ENCODE measurements around the gene SASH1.

The SASH1 gene

DNA sequence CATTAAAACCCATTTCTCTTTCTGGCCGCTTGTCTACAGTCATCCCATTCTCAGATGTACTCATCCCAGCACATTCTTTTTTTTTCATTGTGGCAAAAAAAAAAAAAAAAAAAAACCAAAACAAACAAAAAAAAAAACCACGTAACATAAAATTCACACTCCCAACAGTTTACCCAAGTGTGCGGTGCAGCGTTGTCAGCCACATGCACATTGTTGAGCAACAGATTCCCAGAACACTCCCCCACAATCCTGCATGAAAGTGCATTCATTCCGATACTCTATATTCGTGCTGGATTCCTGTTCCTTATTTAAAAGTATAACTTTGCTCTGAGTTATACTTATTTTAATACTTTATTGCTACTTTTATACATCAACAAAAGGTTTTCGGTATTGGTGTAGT is 96.0 kb downstream of the SASH1 start:
- peak; percentile 53 for DNase-seq

DNA sequence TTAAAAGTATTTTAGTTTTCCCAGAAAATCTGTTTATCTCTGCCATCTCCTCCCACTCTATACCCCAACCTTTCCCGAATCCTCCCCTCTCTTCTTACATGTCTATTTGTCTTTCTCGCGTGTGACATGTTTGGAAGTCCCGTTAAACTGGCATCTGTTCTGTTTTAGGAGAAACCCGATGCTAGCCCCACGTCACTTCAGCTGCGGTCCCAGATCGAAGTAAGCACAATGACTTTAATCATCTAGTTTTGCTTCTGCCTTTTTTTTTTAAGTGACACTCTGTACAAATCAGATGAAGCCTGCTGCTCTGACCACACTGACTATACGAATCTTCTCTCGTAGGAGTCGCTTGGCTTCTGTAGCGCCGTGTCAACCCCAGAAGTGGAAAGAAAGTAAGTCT is 97.4 kb downstream of the SASH1 start:
- peak; percentile 70 for DNase-seq

DNA sequence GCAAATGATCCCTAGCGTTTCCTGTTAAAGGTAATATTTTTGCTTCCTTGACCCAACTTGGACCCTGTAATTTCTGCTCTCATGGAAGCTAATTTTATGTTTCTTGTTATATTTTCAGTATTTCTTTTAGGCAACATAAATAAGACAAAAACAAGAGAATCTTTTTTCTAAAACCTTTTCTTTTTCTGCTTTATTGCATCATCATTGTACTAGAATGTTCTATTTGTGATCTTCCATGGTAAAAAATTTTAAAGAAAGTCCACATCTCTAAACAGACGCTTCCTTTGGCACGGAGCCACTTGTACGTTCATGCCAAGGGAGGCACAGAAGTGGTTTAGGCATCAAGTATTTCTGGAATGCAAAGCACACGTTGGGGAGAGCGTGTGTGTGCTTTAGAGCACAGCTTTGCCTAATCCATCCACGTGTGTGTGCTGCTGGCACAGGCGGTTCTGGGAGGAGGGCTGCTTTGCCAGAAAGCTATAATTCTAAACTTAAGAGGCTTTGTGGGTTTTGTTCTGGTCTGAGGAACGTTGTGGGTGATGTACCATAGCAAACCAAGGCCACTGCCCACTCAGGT is 98.3 kb downstream of the SASH1 start:
- peak; percentile 94 for DNase-seq

DNA sequence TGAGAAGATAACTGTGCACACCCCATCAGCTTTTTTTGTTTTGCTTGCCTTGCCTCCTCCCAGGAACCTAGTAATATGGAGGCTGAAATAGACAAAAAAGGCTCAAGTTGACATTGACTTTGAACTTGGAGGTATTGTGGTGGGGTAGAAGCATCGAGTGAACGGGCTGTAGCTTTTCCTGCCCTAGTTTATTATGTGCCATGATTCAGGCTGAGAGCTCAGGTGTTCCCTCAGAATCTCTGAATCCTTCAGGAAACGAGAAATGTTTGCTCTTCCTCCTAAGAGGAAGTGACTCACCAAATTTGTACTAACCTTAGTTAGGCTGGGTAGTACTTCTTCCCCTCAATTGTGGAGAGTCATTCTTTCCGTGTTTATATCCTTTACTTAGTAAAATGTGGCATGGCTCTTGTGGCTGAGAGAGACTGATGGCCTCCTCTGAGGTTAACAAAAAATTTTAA is 98.8 kb downstream of the SASH1 start:
- peak; percentile 85 for DNase-seq

DNA sequence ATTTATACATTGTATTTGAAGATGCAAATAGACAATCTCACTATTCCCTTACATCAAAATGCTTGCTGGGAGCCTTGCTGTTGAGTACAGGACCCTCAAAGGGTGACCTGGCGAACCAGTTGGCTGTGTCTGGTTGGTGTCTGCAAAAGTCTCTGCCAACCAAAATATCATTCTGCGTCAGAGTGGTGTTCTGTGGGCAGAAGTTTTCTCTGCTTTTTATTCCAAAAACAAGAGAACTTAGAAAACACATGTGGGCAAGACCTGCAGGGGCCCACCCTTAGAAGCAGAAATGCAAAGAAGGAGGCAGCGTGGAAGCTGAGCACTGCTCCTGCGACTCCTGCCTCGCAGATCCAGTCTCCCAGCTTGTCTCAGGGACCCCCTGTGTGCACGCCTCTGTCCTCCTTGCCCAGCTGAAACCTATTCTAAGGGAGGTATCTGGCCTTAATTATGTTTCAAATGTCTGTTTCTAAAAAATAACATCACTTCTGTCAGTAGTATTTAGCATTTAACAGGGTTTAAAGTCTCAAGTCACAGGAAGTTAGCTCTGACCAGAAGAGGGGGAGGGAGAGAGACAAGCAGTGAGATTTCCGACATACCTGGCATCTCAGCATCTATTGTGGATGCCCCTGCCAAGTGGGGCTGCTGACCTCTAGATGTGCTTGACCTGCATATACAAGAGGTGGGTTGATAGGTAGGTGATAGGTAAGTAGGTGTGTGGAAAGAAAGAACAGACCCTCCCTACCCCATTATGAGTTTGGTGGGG is 101.3 kb downstream of the SASH1 start:
- DNase-seq = no peak

DNA sequence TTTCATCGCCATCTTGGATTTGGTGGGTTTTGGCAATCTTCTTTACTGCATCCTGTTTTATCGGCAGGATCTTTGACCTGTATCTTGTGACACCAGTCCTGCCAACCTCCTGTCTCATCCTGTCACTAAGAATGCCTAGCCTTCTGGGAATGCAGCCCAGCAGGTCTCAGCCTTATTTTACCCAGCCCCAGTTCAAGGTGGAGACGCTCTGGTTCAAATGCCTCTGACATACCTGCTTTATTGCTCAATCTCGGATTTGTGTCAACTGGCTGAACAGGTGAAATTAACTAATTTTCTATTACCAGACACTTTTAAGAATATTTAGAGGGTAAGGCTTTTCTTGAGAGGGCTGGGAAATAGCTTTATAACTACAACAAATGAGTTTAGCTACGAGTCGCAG is 102.5 kb downstream of the SASH1 start:
- DNase-seq = no peak

DNA sequence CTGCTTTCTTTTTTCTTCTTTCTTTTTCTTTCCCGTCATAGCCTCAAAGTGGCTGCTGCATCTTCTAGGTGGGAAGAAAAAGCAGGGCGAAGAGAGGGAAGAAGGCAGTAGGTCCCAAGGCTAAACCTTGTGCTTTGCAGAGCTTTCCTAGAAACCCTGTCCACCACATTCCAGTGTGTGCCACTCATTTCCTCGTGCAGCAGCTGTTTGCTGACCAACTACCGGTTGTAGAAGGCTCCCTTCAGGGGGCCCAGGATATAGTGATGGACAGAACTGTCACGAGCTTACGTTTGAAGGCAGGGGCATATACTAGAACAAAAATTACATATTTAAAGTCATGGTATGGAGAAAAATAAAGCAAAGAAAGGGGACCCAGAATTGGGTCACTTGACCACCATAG is 103.0 kb downstream of the SASH1 start:
- peak; percentile 52 for DNase-seq

DNA sequence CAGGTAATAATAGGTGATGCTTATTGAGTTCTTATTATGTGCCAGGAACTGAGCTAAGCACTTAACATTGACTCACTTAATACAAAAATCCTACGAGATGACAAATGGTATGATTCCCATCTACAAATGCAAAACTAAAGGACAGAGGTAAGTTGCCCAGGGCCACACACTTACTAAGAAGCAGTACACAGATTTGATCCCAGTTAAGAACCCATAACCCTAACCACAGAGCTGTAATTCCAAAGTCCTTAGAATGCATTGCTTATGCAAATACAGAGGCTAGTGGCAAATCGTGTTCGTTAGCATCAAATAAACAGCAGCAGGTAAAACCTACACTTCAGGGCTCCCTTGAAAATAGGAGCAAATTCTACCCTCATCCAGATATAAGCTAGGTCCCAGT is 104.0 kb downstream of the SASH1 start:
- DNase-seq = no peak

DNA sequence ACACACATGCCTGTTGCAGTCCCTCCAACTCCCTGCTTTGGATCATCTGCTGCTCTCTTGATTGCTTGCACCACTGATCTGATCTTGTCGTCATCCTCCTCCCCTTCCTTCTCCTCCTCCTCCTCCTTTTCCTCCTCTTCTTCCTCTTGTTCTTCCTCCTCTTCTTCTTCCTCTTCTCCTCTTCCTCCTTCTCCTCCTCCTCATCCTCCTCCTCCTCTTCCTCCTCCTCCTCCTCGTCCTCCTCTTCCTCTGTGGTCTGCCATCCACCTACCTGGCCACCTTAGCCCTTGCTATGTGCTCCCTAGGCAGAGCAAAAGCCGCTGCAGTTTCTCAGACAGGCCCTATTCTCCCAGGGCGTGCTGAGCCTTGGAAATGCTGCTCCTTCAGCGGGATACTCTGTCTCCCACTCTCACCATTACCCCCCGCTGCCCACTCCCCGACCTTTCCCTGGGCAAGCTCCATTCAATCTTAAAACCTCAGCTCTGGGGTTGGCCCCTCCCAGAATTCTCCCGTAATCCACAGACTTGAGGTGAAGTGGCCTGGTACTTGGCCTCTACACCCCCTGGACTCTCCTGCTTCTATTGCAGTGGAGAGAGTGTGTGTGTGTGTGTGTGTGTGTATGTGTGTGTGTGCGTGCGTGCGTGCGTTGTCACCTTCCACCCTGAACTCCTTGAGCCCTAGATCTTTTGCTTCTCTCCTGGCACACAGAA is 105.0 kb downstream of the SASH1 start:
- DNase-seq = no peak

DNA sequence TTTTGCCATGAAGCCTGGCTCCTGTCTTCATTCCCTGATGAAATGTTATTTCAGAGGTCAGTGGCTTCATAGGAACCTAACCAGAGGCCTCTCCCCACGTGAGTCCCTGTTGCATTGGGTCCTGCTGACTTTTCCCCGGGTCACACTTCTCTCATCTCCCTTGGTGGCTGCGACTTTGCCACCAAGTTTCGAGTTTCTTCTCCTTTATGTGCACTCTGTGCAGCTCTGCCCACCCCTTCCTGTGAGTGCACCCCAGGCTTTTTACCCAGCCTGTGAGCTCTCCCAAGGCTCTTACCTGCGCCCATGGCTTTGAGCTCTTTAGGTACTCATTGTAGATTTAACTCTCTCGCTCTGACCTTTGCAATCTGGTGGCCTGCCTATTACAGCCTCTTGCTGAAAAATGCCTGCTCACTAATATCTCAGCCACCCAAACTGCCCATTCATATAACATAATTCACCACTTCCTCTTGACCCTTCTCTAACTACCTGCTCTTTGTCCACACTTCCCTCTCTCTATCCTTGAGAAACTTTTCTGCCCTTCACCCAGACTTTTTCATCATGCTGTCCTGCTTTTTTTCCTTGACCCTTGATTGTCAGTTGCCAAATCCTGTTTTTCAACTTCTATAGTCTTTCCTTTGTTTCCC is 105.9 kb downstream of the SASH1 start:
- no peak for DNase-seq

DNA sequence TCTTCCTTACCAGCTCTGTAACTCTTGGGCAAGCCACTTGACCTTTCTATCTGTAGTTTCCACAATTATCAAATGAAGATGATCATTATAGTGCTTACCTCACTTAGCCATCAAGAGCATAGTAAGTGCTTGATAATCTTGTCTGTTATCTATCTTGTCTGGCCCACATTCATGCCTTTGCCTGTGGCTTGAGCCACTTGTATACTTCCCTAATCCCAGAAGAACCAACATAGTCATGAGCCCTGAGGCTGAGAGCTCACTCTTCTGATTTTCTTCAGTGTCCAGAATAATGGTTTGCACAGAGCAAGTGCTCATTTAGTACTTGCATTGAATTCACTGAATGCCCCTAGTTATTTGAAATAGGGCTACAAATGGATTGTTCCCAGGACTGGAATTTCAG is 108.2 kb downstream of the SASH1 start:
- no peak for DNase-seq

DNA sequence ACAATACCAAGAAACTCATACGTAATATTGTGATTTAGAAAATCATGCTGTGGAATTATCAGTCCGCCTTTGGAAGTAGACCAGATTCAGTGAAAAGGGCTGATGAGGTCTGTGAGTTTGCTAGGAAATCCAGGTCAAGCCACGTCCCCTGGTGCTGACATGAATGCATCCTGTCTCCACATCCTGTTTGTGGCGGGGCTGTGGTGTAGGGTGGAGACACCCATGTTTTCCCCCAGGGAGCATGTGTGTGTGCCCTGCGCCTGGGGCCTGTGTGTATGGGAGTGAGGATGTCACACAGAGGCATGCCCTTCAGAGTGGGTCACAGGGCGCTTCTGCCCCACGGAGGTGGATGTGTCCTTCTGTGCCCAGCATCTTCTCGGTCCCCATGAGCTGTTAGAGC is 109.1 kb downstream of the SASH1 start:
- no peak for DNase-seq

DNA sequence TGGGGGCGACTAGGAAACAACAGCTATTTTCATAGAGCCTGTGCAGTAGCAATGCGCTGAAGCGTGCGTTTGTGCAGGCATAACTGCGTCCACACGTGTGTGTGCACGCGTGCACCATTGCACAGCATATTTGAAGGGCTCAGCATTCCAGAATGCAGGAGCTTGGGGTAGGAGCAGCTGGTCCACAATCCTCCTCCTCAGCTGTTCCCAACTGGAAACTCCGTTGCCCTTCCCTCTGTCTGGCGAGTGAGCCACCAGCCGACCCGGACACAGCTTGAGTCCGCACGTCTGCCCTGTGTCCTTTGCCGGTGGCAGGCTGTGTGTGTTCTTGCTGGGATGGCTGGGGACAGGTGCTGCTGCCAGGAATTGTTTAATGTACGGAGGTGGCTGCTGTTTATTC is 110.2 kb downstream of the SASH1 start:
- no peak for DNase-seq

DNA sequence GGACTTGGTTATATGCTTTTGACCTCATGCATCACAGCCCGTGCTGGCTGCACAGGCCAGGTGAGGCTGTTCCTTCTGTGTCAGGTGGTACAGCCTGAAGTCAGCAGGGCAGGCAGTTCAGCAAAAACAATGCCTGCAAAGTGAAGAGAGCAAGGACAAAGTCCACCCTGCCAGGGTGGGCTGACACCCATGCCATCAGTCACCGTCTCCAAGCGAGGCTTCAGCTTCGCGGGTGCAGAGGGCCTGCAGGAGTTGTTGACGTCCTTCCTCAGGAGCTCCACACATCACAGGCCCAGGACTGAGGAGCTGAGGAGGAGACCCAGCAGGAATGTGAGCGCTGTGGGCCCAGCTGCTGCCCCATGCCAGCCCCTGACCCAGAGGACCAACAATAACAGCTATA is 111.3 kb downstream of the SASH1 start:
- DNase-seq = no peak

DNA sequence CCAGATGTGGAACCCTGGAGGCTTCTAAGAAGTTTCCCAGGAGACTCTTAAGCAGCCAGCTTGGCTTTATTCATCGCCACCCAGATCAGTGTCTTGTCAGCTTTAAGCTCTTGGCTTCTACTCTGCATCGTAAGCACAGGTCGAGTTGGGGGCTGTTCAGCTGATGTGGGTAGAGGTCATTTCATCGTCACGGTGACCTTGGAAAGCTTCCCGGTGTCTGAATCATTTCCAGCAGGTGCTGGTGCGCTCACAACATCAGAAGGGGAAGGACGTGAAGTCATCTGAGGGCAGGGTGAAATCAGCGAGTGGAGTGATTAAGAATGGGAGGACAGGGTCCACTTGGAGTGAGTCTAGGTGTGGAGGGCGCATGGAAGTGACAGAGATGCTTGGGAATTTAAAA is 112.6 kb downstream of the SASH1 start:
- peak; percentile 57 for DNase-seq

DNA sequence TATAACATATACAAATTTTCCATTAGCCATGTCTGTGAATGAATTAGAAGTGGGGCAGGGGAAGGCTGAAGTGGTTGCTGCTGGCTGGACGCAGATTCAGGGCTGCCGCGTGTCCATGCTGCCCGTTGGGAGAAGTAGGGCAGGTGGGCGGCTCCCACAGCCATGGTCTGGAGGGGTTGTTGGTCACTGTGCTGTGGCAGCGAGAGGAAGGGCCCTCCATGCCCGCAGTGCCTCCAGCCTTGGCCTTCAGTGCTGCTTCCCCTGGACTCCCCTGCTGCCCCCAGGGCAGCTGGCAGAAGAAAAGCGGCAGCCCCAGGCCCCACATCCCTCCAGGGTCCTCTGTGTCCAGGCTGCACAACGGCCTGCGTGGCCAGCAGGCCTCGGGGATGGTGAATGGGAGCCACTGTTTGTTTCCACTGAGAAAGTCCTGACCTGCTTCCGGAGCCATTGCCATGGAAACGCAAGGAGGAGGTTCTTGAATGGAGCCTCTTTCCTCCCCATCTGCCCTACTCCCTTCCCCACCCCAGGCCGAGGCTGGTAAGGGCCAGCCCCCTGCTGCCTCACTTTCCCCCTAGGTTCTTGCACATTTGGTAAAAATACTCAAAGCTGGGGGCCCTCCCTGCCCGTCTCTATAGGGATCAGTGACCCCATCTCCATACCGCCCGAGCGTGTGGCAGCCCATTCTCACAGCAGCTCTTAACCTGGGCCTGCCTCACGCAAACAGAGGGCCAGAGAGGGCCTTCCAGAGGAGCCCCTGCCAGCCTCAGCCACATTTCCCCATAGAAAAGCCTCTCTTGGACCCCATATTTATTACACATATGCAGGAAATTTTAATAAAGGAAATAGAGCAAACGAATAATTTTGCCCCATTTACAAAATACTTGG is 113.3 kb downstream of the SASH1 start:
- no peak for DNase-seq

DNA sequence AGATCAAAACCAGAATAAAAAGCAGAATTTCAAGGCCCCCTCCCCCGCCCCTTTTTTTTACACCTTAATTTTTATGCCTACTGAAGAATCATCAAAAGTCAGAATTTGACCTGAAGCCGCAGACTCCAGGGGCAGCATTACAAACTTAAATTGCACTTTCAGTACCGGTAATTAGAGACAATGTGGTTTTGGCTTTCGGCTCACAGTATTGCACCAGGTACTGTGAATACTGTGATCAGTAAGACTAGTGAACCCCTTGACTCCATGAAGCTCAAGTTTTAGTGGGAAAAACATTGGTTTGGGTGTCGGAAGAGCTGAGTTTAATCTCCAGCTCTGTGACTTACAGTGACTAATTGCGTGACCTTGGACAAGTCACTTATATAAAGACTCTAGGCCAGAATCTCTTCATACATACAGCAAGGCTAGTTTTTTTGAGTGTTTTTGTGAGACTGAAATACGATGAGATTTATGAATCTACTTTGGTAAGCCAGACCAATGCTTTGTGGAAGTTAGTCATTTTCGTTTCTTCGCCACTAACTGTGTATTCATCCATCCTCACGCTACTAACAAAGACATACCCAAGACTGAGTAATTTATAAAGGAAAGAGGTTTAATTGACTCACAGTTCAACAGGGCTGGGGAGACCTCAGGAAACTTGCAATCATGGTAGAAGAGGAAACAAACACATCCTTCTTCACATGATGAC is 114.7 kb downstream of the SASH1 start:
- DNase-seq = peak; percentile 78

DNA sequence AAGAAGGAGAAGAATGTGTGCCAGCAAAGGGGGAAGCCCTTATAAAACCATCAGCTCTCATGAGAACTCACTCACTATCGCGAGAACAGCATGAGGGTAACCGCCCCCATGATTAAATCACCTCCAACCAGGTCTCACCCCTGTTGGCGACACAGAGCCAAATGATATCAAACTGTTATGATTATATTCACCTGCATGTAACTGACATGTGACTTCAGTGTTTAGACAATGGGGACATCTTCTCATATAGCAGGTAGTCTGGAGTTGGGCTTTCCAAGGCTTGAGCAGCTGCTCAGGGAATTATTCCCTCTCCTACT is 115.2 kb downstream of the SASH1 start:
- no peak for DNase-seq

DNA sequence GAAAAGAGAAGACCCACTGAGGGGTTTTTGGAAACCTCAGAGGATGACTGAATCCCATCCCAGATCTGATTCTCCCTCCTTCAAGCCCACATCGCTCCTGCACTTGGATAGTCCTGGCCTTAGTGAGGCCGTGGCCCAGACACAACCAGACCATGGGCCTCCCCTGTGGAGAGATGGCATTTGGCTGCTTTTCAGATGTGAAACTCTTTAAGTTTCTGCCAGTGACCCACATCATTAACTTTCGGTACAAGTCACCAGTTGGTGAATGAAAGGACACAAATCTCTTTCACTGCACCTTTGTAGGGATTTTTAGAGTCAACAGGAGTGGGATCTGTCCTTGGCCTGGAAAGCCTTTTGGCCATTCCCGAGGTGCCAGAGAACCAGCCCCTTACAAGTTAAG is 116.6 kb downstream of the SASH1 start:
- no peak for DNase-seq

DNA sequence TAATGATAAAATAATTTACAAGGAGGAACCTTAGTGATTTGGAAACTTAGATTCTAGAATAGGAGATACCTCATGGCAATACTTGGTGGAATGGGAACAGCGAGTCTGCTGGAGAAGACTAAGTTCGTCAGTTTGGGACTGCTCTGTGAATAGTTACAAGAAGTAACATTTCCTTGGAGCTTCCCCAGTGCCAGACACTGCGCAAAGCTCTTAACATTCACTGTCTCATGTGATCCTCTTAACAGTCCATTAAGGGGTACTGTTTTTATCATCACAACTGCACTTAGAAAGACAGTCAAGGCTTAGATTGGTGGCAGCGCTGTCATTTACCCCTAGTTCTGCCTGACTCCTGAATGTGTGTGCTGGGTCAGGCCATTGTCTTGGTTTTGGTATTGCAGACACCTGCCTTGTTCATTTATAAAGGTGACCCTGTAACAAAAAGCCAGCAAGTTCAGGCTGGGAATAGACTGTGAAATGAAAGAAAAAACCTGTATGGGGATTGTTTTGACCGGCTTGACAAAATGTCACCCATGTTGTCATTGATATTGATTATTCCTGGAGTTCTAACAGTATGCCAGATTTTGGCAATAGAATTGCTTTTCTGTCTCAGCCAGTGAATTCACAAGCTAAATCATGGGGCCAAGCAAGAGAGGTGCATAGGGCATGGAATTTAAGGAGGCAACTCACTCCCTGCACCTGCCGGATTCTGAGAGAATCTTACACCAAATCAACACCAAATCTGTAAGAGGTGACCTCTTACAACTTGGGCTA is 118.4 kb downstream of the SASH1 start:
- DNase-seq = no peak

DNA sequence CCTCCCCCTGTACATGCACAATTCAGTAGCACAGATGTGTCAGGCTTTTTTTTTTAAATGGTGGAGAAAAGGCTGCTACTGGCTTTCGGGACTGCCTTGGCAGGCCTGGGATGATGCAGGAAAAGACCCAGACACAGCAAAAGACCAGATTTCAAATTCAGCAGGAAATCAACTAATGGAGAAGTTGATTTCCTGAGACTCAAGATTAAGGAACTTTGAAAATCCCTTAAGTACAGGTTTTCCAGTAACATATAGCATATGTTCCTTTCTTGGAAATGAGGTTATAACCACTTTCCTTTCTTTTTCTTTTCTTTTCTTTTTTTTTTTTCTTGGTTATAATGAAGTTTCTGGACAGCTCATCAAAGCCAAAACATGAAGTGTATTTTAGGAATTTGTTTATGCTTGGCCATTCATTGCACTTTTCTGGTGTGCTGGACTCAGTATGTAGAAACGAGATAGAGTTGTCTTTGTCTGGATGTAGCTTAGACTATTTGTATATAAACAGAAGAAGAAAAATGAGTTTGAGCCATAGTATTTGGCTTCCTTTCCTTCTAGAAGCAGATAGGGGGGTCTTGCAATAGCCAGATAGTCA is 119.4 kb downstream of the SASH1 start:
- DNase-seq = peak; percentile 38

All from fibroblast of skin of right biceps (primary cell).